Endodermal cell (in vitro differentiated cells): Measurements from ENCODE around the gene RPL19. TPM values are rescaled to one million over a fixed set of nuclear protein-coding genes. Genes with fewer than 3 reads are reported as not detected.

ENCODE experiments used
- DNase-seq: peaks from one replicate; pipeline ENCODE4 v3.0.0-alpha.2; 2017
- H3K27ac ChIP-seq: 2 replicates; pipeline ENCODE4 v1.5.1; 2013; ENCODE audit warnings: mild to moderate bottlenecking, low read depth, low read length, moderate library complexity
- H3K27me3 ChIP-seq: 2 replicates; pipeline ENCODE4 v1.6.1; 2013; ENCODE audit warnings: mild to moderate bottlenecking, low read length, moderate library complexity; ENCODE audit not compliant: insufficient read depth, control insufficient read depth, poor library complexity, severe bottlenecking
- H3K36me3 ChIP-seq: 2 replicates; pipeline ENCODE4 v1.7.0; 2013; ENCODE audit warnings: mild to moderate bottlenecking, low read length, moderate library complexity; ENCODE audit not compliant: control insufficient read depth, insufficient read depth
- H3K4me1 ChIP-seq: one replicate; pipeline ENCODE4 v1.7.0; 2013; ENCODE audit warnings: low read length; ENCODE audit not compliant: control insufficient read depth, insufficient read depth
- H3K4me3 ChIP-seq: 2 replicates; pipeline ENCODE4 v1.5.1; 2013; ENCODE audit warnings: mild to moderate bottlenecking, low read length, moderate library complexity
- H3K9ac ChIP-seq: 2 replicates; pipeline ENCODE4 v1.6.1; 2013; ENCODE audit warnings: mild to moderate bottlenecking, low read length, moderate library complexity; ENCODE audit not compliant: poor library complexity, severe bottlenecking; ENCODE audit errors: extremely low read depth
- H3K9me3 ChIP-seq: 2 replicates; pipeline ENCODE4 v1.6.1; 2013; ENCODE audit warnings: mild to moderate bottlenecking, low read length, moderate library complexity; ENCODE audit not compliant: control insufficient read depth
- H3K27ac Mint-ChIP-seq: 2 replicates; pipeline ENCODE4 v1.8.0; 2020; ENCODE audit warnings: mixed read lengths
- H3K27me3 Mint-ChIP-seq: 2 replicates; pipeline ENCODE4 v1.8.0; 2021; ENCODE audit warnings: mild to moderate bottlenecking, mixed read lengths; ENCODE audit not compliant: insufficient read depth
- H3K36me3 Mint-ChIP-seq: 2 replicates; pipeline ENCODE4 v1.8.0; 2020; ENCODE audit warnings: low read depth, mixed read lengths
- H3K4me1 Mint-ChIP-seq: 2 replicates; pipeline ENCODE4 v1.8.0; 2020; ENCODE audit warnings: mixed read lengths
- H3K4me3 Mint-ChIP-seq: 2 replicates; pipeline ENCODE4 v1.8.0; 2020; ENCODE audit warnings: mild to moderate bottlenecking, moderate library complexity, mixed read lengths
- H3K9me3 Mint-ChIP-seq: 2 replicates; pipeline ENCODE4 v1.8.0; 2020; ENCODE audit warnings: mild to moderate bottlenecking, mixed read lengths
- WGBS, 2 experiments: methylation state at CpG; one replicate each; pipeline versions ENCODE4 v1.1.5 to v1.1.7; 2013; ENCODE audit warnings: missing lambda C conversion rate in 2 of 2, mixed read lengths in 1 of 2; ENCODE audit not compliant: insufficient coverage in 1 of 2, insufficient read length in 1 of 2; 5-methylcytosine and 5-hydroxymethylcytosine counted together
- total RNA-seq, 2 donors: library from RNA; stranded (reverse); fragmentation: NEBNext Ultra II Directional in 1 of 2; extraction: Animal tissue kit (Norgen Biotek cat#: 25700) in 1 of 2; gene quantifications; 2 replicates in 1 of 2; 3 replicates in 1 of 2; pipeline ENCODE4 v1.2.1, GENCODE V29; 2021
- TF ChIP-seq, protein P1 (sequence below): fragments of 200-600 bp; sonication (generic); conservative IDR thresholded peaks from 2 replicates; pipeline ENCODE4 v1.5.0; 2021; ENCODE audit warnings: antibody characterized with exemption, mild to moderate bottlenecking

Gene RPL19
- total RNA-seq, 2 donors from 2014 or later = 1,782 to 1,829 TPM

DNA sequence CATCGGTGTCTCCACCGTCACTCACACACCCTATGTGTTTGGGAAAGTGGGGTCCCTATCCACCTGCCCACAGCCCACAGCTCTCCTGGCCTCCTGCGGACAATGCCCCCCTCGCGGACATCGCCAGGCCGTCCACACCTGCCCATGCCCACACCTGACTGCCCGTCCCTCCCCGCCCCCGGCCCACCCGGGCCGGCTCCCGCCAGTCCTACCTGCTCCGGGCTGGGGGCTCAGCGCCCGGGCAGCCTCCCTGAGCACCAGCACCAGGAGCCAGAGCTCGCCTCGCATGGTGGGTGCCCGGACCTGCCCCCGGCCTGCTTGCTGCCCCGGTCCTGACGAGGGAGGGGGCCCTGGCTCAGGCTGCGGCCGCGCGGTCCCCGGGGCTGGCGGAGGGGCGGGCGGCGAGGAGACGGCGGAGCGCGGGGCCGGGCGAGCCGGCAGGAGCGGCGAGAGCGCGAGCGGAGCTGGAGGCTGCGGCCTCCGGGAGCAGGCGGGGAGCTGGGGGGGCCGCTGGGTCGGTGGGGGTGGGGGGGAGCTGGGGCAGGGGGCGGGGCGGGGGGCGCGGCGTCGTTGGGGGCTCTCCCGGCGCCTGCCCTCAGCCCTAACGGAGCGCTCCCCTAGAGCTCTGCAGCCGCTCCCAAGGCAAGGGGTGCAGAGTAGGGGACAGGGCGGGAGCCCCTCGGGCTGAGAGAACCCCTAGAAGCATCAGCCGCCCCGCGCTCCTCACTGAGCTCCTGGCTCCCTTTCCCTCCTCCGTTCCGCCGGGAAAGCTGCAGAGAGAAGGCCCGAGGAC is 48.7 kb upstream of the RPL19 start, which contains the start of gene PLXDC1:
Gene PLXDC1 (minus strand): TSS at position 488 of the 793 bp plus-strand sequence. CDS start 200 bp downstream, at position 288.
- DNase-seq = peak; percentile 79
- Mint-ChIP-seq H3K4me1 (peaks cover 5% of the 10 kb centered on the region), H3K9me3 (no peaks in the 10 kb centered on the region), H3K4me3 (peak within 1 kb of the TSS; percentile 95), H3K27ac (peak within 1 kb of the TSS; percentile 90), H3K36me3 (no peaks in the 10 kb centered on the region), H3K27me3 (peaks cover 40% of the 10 kb centered on the region)
- TF ChIP-seq, protein P1, sequence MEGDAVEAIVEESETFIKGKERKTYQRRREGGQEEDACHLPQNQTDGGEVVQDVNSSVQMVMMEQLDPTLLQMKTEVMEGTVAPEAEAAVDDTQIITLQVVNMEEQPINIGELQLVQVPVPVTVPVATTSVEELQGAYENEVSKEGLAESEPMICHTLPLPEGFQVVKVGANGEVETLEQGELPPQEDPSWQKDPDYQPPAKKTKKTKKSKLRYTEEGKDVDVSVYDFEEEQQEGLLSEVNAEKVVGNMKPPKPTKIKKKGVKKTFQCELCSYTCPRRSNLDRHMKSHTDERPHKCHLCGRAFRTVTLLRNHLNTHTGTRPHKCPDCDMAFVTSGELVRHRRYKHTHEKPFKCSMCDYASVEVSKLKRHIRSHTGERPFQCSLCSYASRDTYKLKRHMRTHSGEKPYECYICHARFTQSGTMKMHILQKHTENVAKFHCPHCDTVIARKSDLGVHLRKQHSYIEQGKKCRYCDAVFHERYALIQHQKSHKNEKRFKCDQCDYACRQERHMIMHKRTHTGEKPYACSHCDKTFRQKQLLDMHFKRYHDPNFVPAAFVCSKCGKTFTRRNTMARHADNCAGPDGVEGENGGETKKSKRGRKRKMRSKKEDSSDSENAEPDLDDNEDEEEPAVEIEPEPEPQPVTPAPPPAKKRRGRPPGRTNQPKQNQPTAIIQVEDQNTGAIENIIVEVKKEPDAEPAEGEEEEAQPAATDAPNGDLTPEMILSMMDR = no peak
- H3K9me3 ChIP-seq = no peaks in the 10 kb centered on the region
- H3K27ac ChIP-seq = no peak within 1 kb of the TSS
- no peak within 1 kb of the TSS for H3K9ac ChIP-seq
- H3K4me3 ChIP-seq = peak within 1 kb of the TSS; percentile 98
- WGBS, 2 experiments = 3 to 11% methylated on average over 10 to 52 of the region's 68 CpGs
- H3K27me3 ChIP-seq = peaks cover 37% of the 10 kb centered on the region
- H3K36me3 ChIP-seq = no peaks in the 10 kb centered on the region
- H3K4me1 ChIP-seq = no peaks in the 10 kb centered on the region

GRCh38 chr17:39151943-39152818 is 47.9 kb upstream of the RPL19 start:
- Histone ChIP-seq H3K4me1 (no peaks in the 10 kb centered on the region), H3K36me3 (no peaks in the 10 kb centered on the region), H3K27ac (no peak overlapping the region), H3K27me3 (peaks cover 37% of the 10 kb centered on the region), H3K9ac (no peak overlapping the region), H3K9me3 (no peaks in the 10 kb centered on the region), H3K4me3 (peak overlapping the region; percentile 98)
- Mint-ChIP-seq H3K9me3 (no peaks in the 10 kb centered on the region), H3K27me3 (peaks cover 43% of the 10 kb centered on the region), H3K4me3 (peak overlapping the region; percentile 95), H3K36me3 (no peaks in the 10 kb centered on the region), H3K27ac (peak overlapping the region; percentile 90), H3K4me1 (peaks cover 5% of the 10 kb centered on the region)
- peak; percentile 88 for DNase-seq
- TF ChIP-seq, protein P1 = no peak
- WGBS, 2 experiments = 21 to 23% methylated on average over 6 to 25 of the region's 25 CpGs

GRCh38 chr17:39153599-39154051 is 46.5 kb upstream of the RPL19 start:
- 0% methylated on average over 3 to 15 of the region's 16 CpGs for WGBS, 2 experiments
- H3K27me3 Mint-ChIP-seq = peaks cover 36% of the 10 kb centered on the region
- TF ChIP-seq, protein P1 = peak; percentile 33
- H3K36me3 Mint-ChIP-seq = no peaks in the 10 kb centered on the region
- H3K4me1 ChIP-seq = no peaks in the 10 kb centered on the region
- no peak overlapping the region for H3K27ac ChIP-seq
- DNase-seq = peak; percentile 98
- peak overlapping the region; percentile 95 for H3K4me3 Mint-ChIP-seq
- H3K9me3 ChIP-seq = no peaks in the 10 kb centered on the region
- H3K4me3 ChIP-seq = peak overlapping the region; percentile 98
- peaks cover 5% of the 10 kb centered on the region for H3K4me1 Mint-ChIP-seq
- no peaks in the 10 kb centered on the region for H3K9me3 Mint-ChIP-seq
- H3K27me3 ChIP-seq = peaks cover 37% of the 10 kb centered on the region
- no peaks in the 10 kb centered on the region for H3K36me3 ChIP-seq
- H3K9ac ChIP-seq = peak overlapping the region; percentile 62
- peak overlapping the region; percentile 90 for H3K27ac Mint-ChIP-seq
